Myocyte (in vitro differentiated cells): Measurements from ENCODE around the gene AKR1B1. TPM values are rescaled to one million over a fixed set of nuclear protein-coding genes. Genes with fewer than 3 reads are reported as not detected.

Experiments used
- DNase-seq: peaks from one replicate; pipeline ENCODE4 v3.0.0-alpha.2; 2012; ENCODE audit warnings: low read depth
- total RNA-seq: library from RNA; depleted of rRNA; stranded (reverse); fragments of >200 nt; gene quantifications from 2 replicates; pipeline ENCODE4 v1.2.3, GENCODE V29; 2014

The AKR1B1 gene
- total RNA-seq, 1 donor from 2014 or later: 151 TPM

- DNase-seq: no peak
These were observed 12.5 kb downstream of the AKR1B1 start for GRCh38 chr7:134446446-134446845.

- no peak for DNase-seq
These were observed 14.0 kb downstream of the AKR1B1 start for GRCh38 chr7:134444961-134445315.

GRCh38 chr7:134444198-134444960 lies 14.5 kb downstream of the AKR1B1 start:
- no peak for DNase-seq

- no peak for DNase-seq
These were observed 15.4 kb downstream of the AKR1B1 start for GRCh38 chr7:134443396-134444070.

GRCh38 chr7:134442441-134443220 lies 16.3 kb downstream of the AKR1B1 start:
- DNase-seq: no peak

- no peak for DNase-seq
These were observed 17.6 kb downstream of the AKR1B1 start for GRCh38 chr7:134441264-134441663.

GRCh38 chr7:134440476-134440875 lies 18.4 kb downstream of the AKR1B1 start:
- no peak for DNase-seq

- DNase-seq: no peak
These were observed 18.8 kb downstream of the AKR1B1 start for GRCh38 chr7:134440067-134440466.

- no peak for DNase-seq
These were observed 20.0 kb downstream of the AKR1B1 start for GRCh38 chr7:134438946-134439345.

GRCh38 chr7:134435161-134435920 lies 23.6 kb downstream of the AKR1B1 start:
- no peak for DNase-seq

GRCh38 chr7:134434701-134435100 lies 24.2 kb downstream of the AKR1B1 start:
- no peak for DNase-seq

- DNase-seq: no peak
These were observed 25.5 kb downstream of the AKR1B1 start for GRCh38 chr7:134433430-134433829.

GRCh38 chr7:134432296-134433152 lies 26.4 kb downstream of the AKR1B1 start:
- DNase-seq: peak; percentile 98

- DNase-seq: no peak
These were observed 27.1 kb downstream of the AKR1B1 start for GRCh38 chr7:134431815-134432214.

GRCh38 chr7:134429481-134429880 lies 29.4 kb downstream of the AKR1B1 start:
- DNase-seq: no peak

GRCh38 chr7:134428942-134429341 lies 30.0 kb downstream of the AKR1B1 start:
- DNase-seq: no peak

GRCh38 chr7:134427896-134428295 lies 31.0 kb downstream of the AKR1B1 start:
- DNase-seq: no peak

GRCh38 chr7:134425777-134426176 lies 33.1 kb downstream of the AKR1B1 start:
- no peak for DNase-seq

- DNase-seq: peak; percentile 54
These were observed 36.3 kb downstream of the AKR1B1 start for GRCh38 chr7:134422638-134423037.

GRCh38 chr7:134422008-134422407 lies 36.9 kb downstream of the AKR1B1 start:
- peak; percentile 98 for DNase-seq
